Ovary (tissue), 3 donors: ENCODE data around the gene BMS1.

Source experiments
- EP300 ChIP-seq: sonication (generic); formaldehyde crosslinking; IDR thresholded peaks from one replicate; pipeline ENCODE4 v1.6.1; 2017; ENCODE audit warnings: antibody characterized with exemption
- POLR2A ChIP-seq: fragments of 450-650 bp; IDR thresholded peaks from one replicate; pipeline ENCODE4 v1.6.1; 2017; ENCODE audit warnings: antibody characterized with exemption, mild to moderate bottlenecking, moderate library complexity
- TF ChIP-seq, protein P1 (sequence below), 3 donors: fragments of 450-650 bp in 2 of 3; fragments of 200-600 bp in 1 of 3; IDR thresholded peaks; one replicate each; pipeline versions ENCODE4 v1.5.1 to v1.8.0; 2016 to 2022; ENCODE audit warnings: antibody characterized with exemption in 3 of 3, mild to moderate bottlenecking in 1 of 3
- donor health status: DM: no; HTN: no; CAD: no.

DNA sequence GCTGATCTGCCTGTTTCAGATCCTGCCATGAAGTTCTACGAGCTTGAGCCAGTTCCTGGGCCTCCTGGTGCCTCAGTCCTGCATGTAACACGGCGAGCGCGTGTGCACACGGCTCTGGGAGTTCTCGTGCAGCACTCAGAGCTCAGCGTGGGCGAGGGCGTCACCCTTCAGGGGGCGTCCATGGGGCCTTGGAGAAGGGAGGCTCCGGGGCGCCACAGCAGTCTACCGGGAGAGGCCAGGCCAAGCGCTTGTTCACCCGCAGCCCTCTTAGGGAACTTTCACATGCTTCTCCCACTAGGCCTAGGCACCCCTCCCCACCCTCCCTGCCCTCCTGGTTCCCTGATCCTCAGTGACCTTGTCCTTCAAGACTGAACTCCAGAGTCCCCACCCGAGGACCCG lies 83.1 kb downstream of the BMS1 start:
- TF ChIP-seq EP300: no peak
- TF ChIP-seq POLR2A: no peak
- TF ChIP-seq, protein P1, sequence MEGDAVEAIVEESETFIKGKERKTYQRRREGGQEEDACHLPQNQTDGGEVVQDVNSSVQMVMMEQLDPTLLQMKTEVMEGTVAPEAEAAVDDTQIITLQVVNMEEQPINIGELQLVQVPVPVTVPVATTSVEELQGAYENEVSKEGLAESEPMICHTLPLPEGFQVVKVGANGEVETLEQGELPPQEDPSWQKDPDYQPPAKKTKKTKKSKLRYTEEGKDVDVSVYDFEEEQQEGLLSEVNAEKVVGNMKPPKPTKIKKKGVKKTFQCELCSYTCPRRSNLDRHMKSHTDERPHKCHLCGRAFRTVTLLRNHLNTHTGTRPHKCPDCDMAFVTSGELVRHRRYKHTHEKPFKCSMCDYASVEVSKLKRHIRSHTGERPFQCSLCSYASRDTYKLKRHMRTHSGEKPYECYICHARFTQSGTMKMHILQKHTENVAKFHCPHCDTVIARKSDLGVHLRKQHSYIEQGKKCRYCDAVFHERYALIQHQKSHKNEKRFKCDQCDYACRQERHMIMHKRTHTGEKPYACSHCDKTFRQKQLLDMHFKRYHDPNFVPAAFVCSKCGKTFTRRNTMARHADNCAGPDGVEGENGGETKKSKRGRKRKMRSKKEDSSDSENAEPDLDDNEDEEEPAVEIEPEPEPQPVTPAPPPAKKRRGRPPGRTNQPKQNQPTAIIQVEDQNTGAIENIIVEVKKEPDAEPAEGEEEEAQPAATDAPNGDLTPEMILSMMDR (IDR thresholded peaks at IDR 0.05): no peak
